Uterus (tissue), 2 donors: ENCODE data around the gene RPL38.

Source experiments
- CTCF ChIP-seq, 4 experiments: fragments of 200-600 bp in 2 of 4; fragments of 450-650 bp in 2 of 4; sonication (generic) in 2 of 4; IDR thresholded peaks; one replicate each; pipeline ENCODE4 v1.5.1; 2016 to 2019; ENCODE audit warnings: antibody characterized with exemption in 4 of 4, mild to moderate bottlenecking in 2 of 4, moderate library complexity in 1 of 4
- POLR2A ChIP-seq, 2 donors: fragments of 450-650 bp; IDR thresholded peaks; one replicate each; pipeline ENCODE4 v1.6.1; 2016; ENCODE audit warnings: antibody characterized with exemption in 2 of 2, mild to moderate bottlenecking in 1 of 2, moderate library complexity in 1 of 2

- no peak for TF ChIP-seq CTCF (IDR thresholded peaks at IDR 0.05)
- TF ChIP-seq POLR2A (IDR thresholded peaks at IDR 0.05) = no peak
These were observed 32.5 kb downstream of the RPL38 start for GRCh38 chr17:74235911-74236371.
